Myocyte (in vitro differentiated cells): Measurements from ENCODE around the gene MEGF11. TPM values are rescaled to one million over a fixed set of nuclear protein-coding genes. Genes with fewer than 3 reads are reported as not detected.

Experiments used
- DNase-seq: peaks from one replicate; pipeline ENCODE4 v3.0.0-alpha.2; 2012; ENCODE audit warnings: low read depth
- total RNA-seq: library from RNA; depleted of rRNA; stranded (reverse); fragments of >200 nt; gene quantifications from 2 replicates; pipeline ENCODE4 v1.2.3, GENCODE V29; 2014

MEGF11 gene
- total RNA-seq, 1 donor from 2014 or later, result not detected

GRCh38 chr15:65922621-65923020 lies 330.9 kb downstream of the MEGF11 start:
- no peak for DNase-seq

- DNase-seq, result no peak
Measured at GRCh38 chr15:65921780-65922179, 331.8 kb downstream of the MEGF11 start.

- peak; percentile 16 for DNase-seq
Measured at GRCh38 chr15:65920825-65921309, 332.7 kb downstream of the MEGF11 start.

GRCh38 chr15:65920121-65920520 lies 333.4 kb downstream of the MEGF11 start:
- DNase-seq, result no peak

GRCh38 chr15:65919353-65919752 lies 334.2 kb downstream of the MEGF11 start:
- DNase-seq, result no peak

GRCh38 chr15:65918945-65919344 lies 334.6 kb downstream of the MEGF11 start:
- DNase-seq, result no peak

GRCh38 chr15:65918357-65918920 lies 335.1 kb downstream of the MEGF11 start:
- peak; percentile 13 for DNase-seq

GRCh38 chr15:65917936-65918335 lies 335.6 kb downstream of the MEGF11 start:
- DNase-seq, result no peak

- DNase-seq, result no peak
Measured at GRCh38 chr15:65917407-65917756, 336.2 kb downstream of the MEGF11 start.

- DNase-seq, result peak; percentile 59
Measured at GRCh38 chr15:65916664-65917406, 336.7 kb downstream of the MEGF11 start.

GRCh38 chr15:65916041-65916663 lies 337.4 kb downstream of the MEGF11 start:
- peak; percentile 59 for DNase-seq

GRCh38 chr15:65914981-65915925 lies 338.3 kb downstream of the MEGF11 start:
- DNase-seq, result peak; percentile 12

GRCh38 chr15:65914386-65914785 lies 339.2 kb downstream of the MEGF11 start:
- DNase-seq, result no peak

GRCh38 chr15:65913631-65914199 lies 339.8 kb downstream of the MEGF11 start:
- DNase-seq, result no peak

GRCh38 chr15:65912235-65912634 lies 341.3 kb downstream of the MEGF11 start:
- no peak for DNase-seq

- no peak for DNase-seq
Measured at GRCh38 chr15:65910341-65910740, 343.2 kb downstream of the MEGF11 start.

GRCh38 chr15:65909831-65910230 lies 343.7 kb downstream of the MEGF11 start:
- DNase-seq, result no peak

- no peak for DNase-seq
Measured at GRCh38 chr15:65908876-65909275, 344.7 kb downstream of the MEGF11 start.

GRCh38 chr15:65907661-65908060 lies 345.9 kb downstream of the MEGF11 start:
- DNase-seq, result peak; percentile 6

GRCh38 chr15:65906396-65906795 lies 347.2 kb downstream of the MEGF11 start:
- DNase-seq, result peak; percentile 26

GRCh38 chr15:65904301-65904700 lies 349.2 kb downstream of the MEGF11 start:
- no peak for DNase-seq
